Measurements from ENCODE around the gene BCL11A.

DNA sequence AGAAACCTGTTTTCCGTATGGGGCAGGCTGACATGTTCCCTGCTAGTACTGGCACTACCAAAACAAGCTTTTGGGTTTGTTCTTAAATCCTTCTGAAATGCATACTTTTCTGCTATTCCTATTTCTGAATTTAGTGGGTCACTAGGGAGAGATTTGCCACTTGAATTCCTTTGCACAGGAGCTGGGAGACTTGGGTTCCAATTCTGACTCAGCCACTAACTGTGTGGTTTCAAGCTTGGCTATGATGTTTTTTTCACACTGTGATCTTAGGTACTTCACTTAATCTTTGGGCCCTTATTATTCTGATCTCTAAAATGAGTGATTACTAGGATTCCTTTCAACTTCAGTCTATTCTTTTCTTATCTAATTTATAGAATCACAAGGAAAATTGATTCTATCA, 105.5 kb downstream of the BCL11A start:
- TF ChIP-seq YY1 (IDR thresholded peaks at IDR 0.05; ENCODE audit: insufficient read depth, insufficient read length), result no peak
- no peak for TF ChIP-seq ZNF274 (IDR thresholded peaks at IDR 0.05; ENCODE audit: low read depth, low read length)
- no peak for TF ChIP-seq SUZ12 (IDR thresholded peaks at IDR 0.05; ENCODE audit: extremely low read depth, insufficient read depth, insufficient read length)
